Stimulated activated CD8-positive, alpha-beta memory T cell treated with anti-CD3 and anti-CD28 coated beads, Interleukin-12 subunit alpha, Interleukin-12 subunit beta, amount 100 ng/mL, for 1 hour (primary cell): Measurements from ENCODE around the gene TRPM5.

Source experiments
- DNase-seq: peaks from one replicate; pipeline ENCODE4 v3.0.0-alpha.2; 2020; ENCODE audit warnings: low read depth

TRPM5 gene

DNA sequence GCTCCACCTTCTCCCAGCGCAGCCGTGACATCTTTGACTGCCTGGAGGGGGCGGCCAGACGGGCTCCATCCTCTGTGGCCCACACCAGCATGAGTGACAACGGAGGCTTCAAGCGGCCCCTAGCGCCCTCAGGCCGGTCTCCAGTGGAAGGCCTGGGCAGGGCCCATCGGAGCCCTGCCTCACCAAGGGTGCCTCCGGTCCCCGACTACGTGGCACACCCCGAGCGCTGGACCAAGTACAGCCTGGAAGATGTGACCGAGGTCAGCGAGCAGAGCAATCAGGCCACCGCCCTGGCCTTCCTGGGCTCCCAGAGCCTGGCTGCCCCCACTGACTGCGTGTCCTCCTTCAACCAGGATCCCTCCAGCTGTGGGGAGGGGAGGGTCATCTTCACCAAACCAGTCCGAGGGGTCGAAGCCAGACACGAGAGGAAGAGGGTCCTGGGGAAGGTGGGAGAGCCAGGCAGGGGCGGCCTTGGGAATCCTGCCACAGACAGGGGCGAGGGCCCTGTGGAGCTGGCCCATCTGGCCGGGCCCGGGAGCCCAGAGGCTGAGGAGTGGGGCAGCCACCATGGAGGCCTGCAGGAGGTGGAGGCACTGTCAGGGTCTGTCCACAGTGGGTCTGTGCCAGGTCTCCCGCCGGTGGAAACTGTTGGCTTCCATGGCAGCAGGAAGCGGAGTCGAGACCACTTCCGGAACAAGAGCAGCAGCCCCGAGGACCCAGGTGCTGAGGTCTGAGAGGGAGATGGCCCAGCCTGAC lies 41.2 kb downstream of the TRPM5 start:
- DNase-seq = no peak

DNA sequence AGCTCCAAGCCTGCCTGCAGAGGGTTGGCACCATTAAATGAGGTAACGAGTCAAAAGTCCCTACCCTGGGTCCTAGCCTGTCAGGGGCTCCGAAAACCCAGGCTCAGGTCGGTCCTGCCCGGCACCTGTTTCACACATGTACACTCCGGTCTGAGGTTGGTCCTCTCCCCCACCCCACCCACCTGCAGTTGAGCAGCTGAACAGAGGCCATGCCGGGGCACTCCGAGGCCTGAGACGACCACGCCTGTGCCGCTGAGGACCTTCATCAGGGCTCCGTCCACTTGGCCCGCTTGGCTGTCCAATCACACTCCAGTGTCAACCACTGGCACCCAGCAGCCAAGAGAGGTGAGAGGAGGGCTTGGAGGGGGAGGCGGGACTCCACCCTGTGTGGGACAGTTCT lies 42.2 kb downstream of the TRPM5 start:
- no peak for DNase-seq

DNA sequence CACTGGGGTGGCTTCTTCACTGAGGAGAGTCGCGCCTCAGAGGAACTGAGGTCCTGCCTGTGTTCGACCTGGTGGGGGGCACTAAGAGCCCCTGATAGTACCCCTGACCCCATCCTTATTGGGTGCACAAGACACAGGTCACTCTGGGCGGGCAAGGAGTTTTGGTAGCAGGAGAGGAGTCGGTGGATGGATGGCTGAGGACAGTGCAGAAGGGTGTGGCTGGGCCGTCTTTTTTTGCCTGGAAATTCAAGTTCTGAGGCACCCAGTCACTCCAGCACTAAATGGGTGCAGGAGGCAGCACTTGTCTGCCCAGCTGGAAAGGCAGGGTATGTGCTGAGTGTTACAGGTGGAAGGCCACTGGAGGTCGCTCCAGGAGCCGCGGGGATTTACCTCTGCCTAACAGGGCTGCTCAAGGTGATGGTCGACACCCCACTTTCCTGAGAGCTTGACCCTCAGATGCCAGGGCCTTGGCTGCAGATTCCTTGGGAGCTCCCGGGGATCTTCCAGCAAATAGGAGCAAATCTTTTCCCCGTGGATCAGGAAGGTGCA lies 42.8 kb downstream of the TRPM5 start:
- DNase-seq = no peak

DNA sequence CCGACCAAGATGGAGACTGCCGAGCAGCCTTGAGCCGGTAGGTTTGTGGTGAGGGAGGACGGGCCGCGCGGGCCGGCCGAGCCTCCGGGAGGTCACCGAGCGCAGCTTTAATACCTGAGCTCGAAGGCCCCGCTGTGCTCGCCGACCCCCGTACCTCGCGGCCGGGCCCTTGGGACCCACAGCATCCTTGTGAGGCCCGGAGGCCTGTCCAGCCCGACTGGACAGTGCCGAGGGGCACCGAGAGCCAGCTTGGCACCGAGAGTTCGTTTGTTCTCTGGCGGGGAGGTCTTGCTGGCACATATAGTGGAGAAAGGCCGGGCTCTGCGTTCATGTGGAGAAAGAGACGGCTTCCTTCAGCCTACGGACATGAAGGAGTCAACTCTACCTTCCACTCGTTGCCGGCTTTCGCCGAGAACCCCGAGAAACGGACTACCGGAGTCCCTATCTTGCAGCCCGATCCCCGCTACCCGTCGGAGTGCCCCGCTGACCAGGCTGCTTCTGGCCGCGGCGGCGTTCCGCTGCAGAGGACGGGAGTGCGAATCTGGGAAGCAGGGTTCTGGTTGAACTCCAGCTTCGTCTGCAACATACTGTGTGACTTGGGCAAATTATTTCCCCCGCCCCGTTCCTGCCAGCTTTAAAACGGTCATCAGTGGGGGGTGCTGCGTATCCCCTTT lies 43.4 kb downstream of the TRPM5 start:
- no peak for DNase-seq

DNA sequence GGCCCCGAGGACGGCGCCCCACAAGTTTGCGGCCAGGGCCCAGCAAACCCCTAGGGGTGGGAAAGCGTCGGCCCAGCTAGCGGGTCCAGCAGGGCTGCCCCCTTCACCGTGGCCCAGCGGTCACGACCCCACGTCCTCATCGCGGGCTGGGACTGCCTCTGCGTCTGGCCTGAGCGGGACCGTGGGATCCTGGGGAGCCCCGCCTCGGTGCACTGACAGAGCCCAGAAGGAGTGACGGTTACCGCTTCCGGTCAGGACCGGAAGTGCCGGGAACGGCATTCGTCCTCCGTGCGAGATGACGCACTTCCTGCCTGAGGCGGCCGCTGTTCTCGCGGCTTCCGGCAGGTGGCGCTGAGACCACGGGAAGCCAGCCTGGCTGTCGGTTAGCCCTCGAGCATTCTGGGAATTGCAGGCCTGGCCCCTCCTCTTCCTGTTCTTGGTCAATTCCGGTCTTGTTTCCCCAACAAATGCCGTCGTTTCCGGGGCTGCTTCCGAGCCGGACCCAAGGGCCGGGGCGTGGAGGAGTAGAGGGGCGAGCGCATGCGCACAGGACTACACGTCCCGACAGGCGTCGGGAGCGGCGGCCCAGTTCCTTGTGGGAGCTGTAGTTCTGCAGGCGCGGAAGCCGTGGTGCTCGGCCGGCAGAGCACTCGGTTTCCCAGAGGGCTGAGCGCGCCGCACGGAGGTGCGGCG lies 44.1 kb downstream of the TRPM5 start, which contains the start of gene TSSC4:
Gene TSSC4 (plus strand): TSS at position 682 of the 693 bp plus-strand sequence. CDS start 1,884 bp downstream, outside the sequence.
- DNase-seq = peak; percentile 99

DNA sequence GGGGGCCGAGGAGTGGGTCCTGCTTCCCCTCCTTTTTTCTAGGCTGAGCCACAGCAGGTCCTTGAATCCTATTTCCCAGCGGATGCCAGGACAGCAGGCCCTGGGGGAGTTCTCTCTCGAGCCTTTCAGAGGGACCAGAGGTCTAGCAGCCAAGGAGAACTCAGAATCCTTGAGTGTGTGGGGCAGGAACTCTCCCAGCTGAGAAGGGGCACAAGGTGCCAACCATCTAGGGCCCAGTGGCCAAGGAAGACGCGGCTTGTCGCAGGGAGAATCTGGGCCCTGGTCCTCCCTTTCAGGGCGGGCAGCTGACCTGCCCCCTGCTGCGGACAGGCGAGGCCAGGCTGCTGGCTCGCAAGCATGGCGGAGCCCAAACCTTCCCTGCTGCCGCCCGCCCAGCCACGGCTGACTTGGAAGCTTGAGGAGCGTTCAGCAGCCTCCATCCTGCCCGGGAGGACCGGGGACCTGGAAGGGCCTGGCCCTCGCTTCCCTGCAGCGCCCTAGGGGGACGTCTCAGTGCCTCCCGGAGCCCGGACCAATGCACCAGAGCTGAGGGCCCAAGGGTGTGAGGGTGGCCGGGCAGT lies 44.7 kb downstream of the TRPM5 start:
- DNase-seq = no peak

DNA sequence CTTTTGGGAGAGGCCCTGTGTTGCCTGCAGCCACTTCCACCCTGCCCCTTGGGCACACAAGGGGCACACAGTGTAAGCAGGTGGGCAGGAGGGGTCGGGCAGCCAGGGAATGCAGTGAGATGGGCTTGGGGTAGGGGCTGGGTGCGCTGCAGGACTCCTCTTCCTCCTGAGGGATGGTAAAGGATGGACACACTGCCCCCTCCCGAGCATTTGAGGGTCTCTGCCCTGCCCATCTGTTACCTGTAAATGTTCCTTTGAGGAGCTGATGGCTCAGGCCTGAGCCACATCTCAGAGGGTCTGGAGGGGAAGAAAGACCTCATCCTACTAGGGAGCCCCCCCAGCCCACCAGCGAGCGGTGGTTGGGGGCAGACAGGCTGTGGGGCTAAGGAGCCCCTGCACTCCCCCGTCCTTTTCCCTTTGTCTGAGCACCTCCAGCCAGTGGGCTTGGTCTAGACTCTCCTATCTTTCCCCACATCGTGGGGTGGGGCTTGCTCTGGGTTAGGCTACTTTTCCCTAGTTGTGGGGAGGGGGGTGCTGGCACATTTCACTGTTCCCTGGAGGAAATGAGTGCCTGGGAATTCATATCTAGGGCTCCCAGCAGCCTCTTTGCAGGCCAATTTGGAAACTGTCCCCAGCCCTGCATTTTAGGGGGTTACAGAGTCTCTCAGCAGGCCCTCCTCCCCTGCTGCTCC lies 45.5 kb downstream of the TRPM5 start:
- no peak for DNase-seq

DNA sequence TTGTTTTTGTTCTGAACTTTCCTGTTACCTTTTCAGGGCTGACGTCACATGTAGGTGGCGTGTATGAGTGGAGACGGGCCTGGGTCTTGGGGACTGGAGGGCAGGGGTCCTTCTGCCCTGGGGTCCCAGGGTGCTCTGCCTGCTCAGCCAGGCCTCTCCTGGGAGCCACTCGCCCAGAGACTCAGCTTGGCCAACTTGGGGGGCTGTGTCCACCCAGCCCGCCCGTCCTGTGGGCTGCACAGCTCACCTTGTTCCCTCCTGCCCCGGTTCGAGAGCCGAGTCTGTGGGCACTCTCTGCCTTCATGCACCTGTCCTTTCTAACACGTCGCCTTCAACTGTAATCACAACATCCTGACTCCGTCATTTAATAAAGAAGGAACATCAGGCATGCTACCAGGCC lies 47.3 kb downstream of the TRPM5 start:
- no peak for DNase-seq

DNA sequence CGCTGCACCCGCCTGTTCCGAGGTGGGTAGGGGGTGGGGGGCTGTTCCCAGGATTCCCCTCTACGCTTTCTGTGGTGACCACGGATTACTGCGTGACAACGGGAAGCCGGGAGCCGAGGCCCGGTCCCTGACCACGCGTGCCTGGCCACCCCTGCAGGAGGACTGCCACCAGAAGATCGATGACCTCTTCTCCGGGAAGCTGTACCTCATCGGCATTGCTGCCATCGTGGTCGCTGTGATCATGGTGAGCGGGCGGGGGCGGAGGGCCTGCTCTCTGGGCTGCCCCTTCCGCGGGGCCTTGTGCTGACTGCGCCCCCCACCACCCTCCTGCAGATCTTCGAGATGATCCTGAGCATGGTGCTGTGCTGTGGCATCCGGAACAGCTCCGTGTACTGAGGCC lies 47.8 kb downstream of the TRPM5 start:
- DNase-seq = no peak

DNA sequence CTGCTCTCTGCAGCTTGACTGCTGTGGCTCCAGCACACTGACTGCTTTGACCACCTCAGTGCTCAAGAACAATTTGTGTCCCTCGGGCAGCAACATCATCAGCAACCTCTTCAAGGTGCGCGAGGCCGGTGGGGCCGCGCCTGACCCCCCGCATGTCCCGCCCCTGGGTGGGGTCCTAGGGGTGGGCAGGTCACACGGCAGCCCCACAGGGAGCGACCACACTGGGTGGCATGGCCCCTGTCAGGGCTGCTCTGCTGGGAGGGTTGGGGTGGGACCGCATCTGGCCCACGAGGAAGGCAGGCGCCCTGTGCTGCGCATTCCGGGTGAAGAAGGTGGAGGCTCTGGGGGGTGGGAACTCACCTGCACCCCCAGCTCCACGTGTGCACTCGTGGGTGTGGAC lies 48.5 kb downstream of the TRPM5 start:
- DNase-seq = no peak

DNA sequence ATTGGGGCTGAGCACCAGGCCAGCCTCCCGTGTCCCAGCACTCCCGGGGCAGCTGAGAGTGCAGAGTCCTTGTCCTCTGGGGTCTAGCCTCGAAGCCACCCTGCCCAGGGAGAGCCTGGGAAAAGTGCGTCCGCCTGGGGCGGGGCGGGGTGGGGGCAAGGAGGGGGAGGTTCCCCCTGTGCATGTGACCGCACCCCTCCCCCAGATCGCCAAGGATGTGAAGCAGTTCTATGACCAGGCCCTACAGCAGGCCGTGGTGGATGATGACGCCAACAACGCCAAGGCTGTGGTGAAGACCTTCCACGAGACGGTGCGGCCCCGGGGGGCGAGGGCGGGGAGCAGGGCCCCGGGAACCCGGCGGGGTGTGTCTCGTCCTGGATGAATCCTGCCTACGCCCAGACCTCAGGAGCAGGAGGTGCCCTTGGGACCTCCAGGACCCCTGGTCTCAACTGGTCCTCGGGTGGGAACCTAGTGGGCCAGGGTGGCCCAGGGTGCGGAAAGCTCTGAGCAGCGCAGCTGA lies 49.0 kb downstream of the TRPM5 start:
- no peak for DNase-seq

DNA sequence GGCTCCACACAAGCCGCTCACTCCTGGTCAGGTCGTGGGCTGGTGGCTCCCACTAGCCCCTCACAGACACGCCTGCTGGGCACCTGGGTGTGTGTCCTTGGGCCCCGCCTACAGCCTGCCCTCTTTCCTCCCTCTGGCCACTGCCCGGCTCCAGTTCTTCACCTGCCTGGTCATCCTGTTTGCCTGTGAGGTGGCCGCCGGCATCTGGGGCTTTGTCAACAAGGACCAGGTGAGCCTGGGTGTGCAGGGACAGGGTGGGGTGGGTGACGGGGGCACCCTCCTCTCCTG lies 49.6 kb downstream of the TRPM5 start:
- no peak for DNase-seq
